DND-41 (cell line): ENCODE data around the gene MAST4.

Source experiments
- EZH2 ChIP-seq: IDR thresholded peaks from 3 replicates; pipeline ENCODE4 v1.6.1; 2012; ENCODE audit warnings: borderline replicate concordance, low read depth, mild to moderate bottlenecking, moderate library complexity, low read length, inconsistent platforms; ENCODE audit not compliant: severe bottlenecking
- TF ChIP-seq, protein P1 (sequence below): IDR thresholded peaks from 2 replicates; pipeline ENCODE4 v1.5.1; 2012; ENCODE audit warnings: borderline replicate concordance, low read length, moderate library complexity, mild to moderate bottlenecking; ENCODE audit not compliant: poor library complexity, severe bottlenecking; ENCODE audit errors: extremely low read depth

DNA sequence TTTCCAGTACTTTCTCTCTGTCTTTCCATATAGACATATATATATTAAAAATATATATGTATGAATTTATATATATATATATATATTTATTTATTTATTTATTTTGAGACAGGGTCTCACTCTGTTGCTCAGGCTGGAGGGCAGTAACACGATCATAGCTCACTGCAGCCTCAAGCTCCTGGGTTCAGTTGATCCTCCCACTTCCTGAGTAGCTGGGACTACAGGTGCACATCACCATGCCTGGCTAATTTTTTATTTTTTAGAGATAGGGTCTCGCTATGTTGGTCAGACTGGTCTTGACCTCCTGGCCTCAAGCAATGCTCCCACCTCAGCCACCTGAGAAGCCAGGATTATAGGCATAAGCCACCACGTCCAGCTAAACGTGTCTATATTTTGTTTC lies 390.3 kb downstream of the MAST4 start:
- no peak for TF ChIP-seq EZH2
- TF ChIP-seq, protein P1, sequence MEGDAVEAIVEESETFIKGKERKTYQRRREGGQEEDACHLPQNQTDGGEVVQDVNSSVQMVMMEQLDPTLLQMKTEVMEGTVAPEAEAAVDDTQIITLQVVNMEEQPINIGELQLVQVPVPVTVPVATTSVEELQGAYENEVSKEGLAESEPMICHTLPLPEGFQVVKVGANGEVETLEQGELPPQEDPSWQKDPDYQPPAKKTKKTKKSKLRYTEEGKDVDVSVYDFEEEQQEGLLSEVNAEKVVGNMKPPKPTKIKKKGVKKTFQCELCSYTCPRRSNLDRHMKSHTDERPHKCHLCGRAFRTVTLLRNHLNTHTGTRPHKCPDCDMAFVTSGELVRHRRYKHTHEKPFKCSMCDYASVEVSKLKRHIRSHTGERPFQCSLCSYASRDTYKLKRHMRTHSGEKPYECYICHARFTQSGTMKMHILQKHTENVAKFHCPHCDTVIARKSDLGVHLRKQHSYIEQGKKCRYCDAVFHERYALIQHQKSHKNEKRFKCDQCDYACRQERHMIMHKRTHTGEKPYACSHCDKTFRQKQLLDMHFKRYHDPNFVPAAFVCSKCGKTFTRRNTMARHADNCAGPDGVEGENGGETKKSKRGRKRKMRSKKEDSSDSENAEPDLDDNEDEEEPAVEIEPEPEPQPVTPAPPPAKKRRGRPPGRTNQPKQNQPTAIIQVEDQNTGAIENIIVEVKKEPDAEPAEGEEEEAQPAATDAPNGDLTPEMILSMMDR = no peak
